Activated T-helper 1 cell treated with anti-CD3 and anti-CD28 coated beads, Interleukin-12 subunit alpha, Interleukin-12 subunit beta, Interleukin-2, Interleukin-4 antibody, amounts not matched to agents 30 ng/mL and 10 ng/mL and 1 ng/mL, durations not matched to agents 14 hours and 24 hours and 36 hours (primary cell): ENCODE results near the gene ANKRD65. TPM values are rescaled to one million over a fixed set of nuclear protein-coding genes. Genes with fewer than 3 reads are reported as not detected.
A peak's percentile ranks its signal among the peaks of the same experiment; 100 is the strongest.
"Not testable (repeated sequence)": the region's sequence is repeated elsewhere in the genome, so short reads cannot be mapped to it uniquely, and the experiment has no call there.

Source experiments
- DNase-seq: peaks from one replicate; pipeline ENCODE4 v3.0.0; 2021; ENCODE audit warnings: low spot score
- H3K27ac Mint-ChIP-seq: one replicate; pipeline ENCODE4 v1.8.0; 2021; ENCODE audit warnings: mild to moderate bottlenecking, mixed read lengths
- H3K27me3 Mint-ChIP-seq: one replicate; pipeline ENCODE4 v1.8.0; 2022; ENCODE audit warnings: mild to moderate bottlenecking, moderate library complexity, mixed read lengths; ENCODE audit not compliant: insufficient read depth
- H3K36me3 Mint-ChIP-seq: one replicate; pipeline ENCODE4 v1.8.0; 2021; ENCODE audit warnings: low read depth, mixed read lengths
- H3K4me1 Mint-ChIP-seq: one replicate; pipeline ENCODE4 v1.8.0; 2021; ENCODE audit warnings: low read depth, mixed read lengths
- H3K4me3 Mint-ChIP-seq: one replicate; pipeline ENCODE4 v1.8.0; 2021; ENCODE audit warnings: mild to moderate bottlenecking, moderate library complexity, mixed read lengths
- H3K9me3 Mint-ChIP-seq: one replicate; pipeline ENCODE4 v1.8.0; 2021; ENCODE audit warnings: mixed read lengths
- intact Hi-C: fragments of 100-400 bp; cut with micrococcal nuclease; formaldehyde crosslinking; loops from one replicate; pipeline ENCODE4 v1.15.1; 2024
- total RNA-seq: library from RNA; stranded (reverse); gene quantifications from 2 replicates; pipeline ENCODE4 v1.2.3, GENCODE V29; 2022

The ANKRD65 gene
- total RNA-seq, 1 donor from 2014 or later: 0.10 TPM

DNA sequence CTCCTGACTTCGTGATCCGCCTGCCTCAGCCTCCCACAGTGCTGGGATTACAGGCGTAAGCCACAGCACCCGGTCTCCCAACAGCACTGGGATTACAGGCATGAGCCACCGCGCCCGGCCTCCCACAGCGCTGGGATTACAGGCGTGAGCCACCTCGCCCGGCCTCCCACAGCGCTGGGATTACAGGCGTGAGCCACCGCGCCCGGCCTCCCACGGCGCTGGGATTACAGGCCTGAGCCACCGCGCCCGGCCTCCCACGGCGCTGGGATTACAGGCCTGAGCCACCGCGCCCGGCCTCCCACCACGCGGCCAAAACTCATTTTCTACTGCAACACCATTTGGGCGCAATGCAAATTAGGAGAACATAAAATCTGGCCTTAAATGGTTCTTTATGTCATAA is 35.7 kb downstream of the ANKRD65 start:
- H3K4me3 Mint-ChIP-seq, H3K9me3 Mint-ChIP-seq, H3K27me3 Mint-ChIP-seq, H3K4me1 Mint-ChIP-seq, intact Hi-C loops, DNase-seq, H3K27ac Mint-ChIP-seq: not testable (repeated sequence)
- H3K36me3 Mint-ChIP-seq: peaks cover 29% of the 10 kb centered on the region

DNA sequence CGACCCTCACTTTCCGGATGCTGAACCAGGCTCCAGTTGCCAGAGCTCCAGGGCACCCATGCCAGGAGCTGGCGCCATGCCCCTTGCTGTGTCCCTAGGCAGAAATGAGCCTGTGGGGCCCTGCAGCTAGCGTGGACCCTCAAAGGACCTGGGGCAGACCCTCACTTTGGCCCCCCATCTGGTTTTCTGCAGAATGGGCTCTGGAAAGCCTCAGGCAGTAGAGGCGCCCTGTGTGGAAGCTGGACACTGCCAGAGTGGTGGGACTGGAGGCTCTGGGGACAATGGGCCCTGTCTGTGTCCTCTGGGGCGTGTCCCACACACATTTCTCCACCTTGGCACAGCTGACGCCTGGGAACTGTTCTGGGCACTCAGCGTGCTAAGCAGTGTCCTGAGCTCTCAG is 39.8 kb downstream of the ANKRD65 start:
- no peak overlapping the region for H3K4me3 Mint-ChIP-seq
- no peaks in the 10 kb centered on the region for H3K27me3 Mint-ChIP-seq
- no peak overlapping the region for H3K27ac Mint-ChIP-seq
- peaks cover under 1% of the 10 kb centered on the region for H3K36me3 Mint-ChIP-seq
- no peaks in the 10 kb centered on the region for H3K4me1 Mint-ChIP-seq
- no peak for DNase-seq
- intact Hi-C loops: no loop called here
- no peaks in the 10 kb centered on the region for H3K9me3 Mint-ChIP-seq

DNA sequence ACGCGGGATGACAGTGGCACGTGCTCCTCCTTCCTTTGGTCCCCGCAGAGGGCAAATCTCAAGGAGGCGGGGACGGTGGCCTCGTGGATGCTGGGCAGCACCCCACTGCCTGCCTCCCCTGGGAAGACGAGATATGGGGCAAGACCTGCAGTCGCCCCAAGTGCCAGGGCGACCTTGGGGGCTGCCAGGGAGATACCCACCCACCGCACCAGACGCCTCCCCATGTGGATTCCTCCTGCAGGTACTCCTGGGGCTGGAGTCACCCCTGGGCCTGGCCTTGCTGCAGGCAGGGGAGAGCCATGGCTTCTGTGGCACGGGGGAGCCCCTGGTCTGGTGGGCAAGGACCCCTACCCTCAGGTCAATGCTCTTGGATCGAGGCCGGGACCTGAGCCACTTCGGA is 40.2 kb downstream of the ANKRD65 start:
- H3K36me3 Mint-ChIP-seq: no peaks in the 10 kb centered on the region
- intact Hi-C loops: no loop called here
- H3K27ac Mint-ChIP-seq: no peak overlapping the region
- H3K27me3 Mint-ChIP-seq: no peaks in the 10 kb centered on the region
- no peak for DNase-seq
- H3K4me3 Mint-ChIP-seq: no peak overlapping the region
- no peaks in the 10 kb centered on the region for H3K9me3 Mint-ChIP-seq
- H3K4me1 Mint-ChIP-seq: no peaks in the 10 kb centered on the region

DNA sequence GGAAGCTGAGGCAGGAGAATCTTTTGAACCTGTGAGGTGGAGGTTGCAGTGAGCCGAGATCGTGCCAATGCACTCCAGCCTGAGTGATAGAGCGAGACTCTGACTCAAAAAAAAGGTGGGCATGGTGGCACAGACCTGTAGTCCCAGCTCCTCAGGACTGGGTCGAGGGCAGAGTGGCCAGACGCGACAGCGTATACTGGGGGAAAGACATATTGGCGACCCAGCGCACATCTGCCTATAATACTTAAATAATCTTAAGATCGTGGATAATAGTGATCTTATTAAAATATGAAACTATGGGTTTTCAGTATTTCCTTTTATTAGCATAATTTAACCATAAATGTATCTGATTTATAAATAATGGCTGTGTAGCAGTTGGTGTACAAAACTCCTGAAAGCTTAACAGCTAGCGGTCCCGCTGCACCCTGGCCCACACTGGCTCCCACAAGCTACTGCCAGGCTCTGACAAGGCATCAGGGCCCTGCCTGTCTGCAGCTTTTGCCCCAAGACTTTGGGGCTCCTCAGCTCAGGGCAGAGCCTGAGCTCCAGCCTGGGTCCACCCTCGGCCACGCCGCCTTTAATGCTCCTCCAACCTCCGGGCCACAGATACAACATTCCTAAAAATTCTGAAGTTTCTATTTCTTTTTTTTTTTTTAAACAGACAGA is 43.4 kb downstream of the ANKRD65 start:
- H3K36me3 Mint-ChIP-seq: peaks cover 6% of the 10 kb centered on the region
- peaks cover 2% of the 10 kb centered on the region for H3K27me3 Mint-ChIP-seq
- DNase-seq: no peak
- intact Hi-C loops: no loop called here
- peaks cover 7% of the 10 kb centered on the region for H3K4me1 Mint-ChIP-seq
- no peak overlapping the region for H3K27ac Mint-ChIP-seq
- H3K9me3 Mint-ChIP-seq: no peaks in the 10 kb centered on the region
- H3K4me3 Mint-ChIP-seq: no peak overlapping the region

DNA sequence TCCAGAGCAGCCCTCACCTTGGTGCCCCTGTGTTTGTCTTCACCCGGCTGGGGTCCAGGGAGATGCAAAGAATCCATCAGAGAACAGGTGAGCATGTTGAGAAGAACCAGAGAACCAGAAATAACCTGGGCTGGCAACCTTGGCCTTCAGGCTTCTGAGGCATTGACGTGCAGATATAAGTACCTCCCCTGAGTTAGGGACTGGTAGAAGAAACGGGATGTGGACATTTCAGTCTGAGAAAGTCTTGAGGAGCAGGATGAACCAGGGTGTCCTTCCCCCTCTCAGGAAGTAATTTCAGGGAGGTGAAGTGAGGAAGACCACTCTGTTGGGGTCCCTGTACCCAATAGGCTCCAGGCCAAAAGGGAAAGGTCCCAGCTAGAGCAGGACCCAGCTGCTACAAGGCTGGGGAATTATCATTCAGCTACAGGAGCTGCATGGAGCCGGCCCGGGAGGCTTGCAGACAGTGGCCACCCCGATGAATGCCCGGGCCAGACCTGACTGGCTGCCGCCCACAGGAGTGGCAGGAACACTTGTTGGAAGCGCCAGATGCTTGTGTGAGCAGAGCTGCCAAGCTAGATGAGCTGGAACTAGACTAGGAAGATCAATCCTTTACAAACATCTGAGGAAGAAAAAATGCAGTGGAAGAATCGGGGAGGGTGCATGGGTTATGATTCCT is 44.4 kb downstream of the ANKRD65 start:
- intact Hi-C loops: no loop called here
- Mint-ChIP-seq H3K4me3 (peak overlapping the region; percentile 43), H3K9me3 (no peaks in the 10 kb centered on the region), H3K4me1 (peaks cover 11% of the 10 kb centered on the region), H3K27ac (peak overlapping the region; percentile 98), H3K27me3 (peaks cover 2% of the 10 kb centered on the region), H3K36me3 (peaks cover 8% of the 10 kb centered on the region)
- no peak for DNase-seq

DNA sequence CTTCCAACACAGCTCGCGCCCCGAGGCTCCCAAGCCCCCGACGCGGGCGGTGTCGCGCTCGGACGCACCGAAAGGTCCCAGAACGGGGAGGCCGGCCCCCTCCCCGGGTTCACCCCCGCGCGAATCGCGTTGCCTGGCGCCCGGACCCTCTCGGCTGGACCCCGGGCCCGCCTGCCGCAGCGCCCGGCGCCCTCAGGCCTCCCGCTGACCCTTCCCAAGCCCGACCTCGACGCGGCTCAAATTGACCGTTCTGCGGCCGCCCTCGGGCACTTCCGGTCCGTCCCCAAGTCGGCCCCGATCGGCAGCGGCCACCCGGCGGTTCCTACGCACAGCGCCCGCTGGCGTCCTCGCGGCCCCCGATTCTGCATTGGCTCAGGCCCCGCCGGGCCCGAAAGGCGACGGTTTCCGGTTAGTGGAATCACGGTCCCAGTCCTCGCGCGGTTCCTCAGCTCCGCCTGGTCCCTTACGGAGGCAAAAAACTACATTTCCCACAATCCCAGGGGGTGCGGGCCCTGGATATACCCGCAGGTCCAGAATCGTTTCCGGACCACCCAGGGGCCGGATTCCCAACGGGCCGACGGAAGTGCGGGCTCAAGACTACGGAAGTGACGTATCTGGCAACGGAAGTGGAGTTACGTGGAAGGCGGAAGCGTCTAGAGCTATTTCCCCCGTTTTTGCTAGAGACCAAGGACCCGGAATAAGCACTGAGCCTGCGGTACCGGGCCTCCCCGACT is 46.0 kb downstream of the ANKRD65 start, which contains the start of gene AURKAIP1:
Gene AURKAIP1 (minus strand): TSS at position 279 of the 734 bp plus-strand sequence. CDS start 451 bp downstream, outside the sequence.
- Mint-ChIP-seq H3K4me1 (peaks cover 11% of the 10 kb centered on the region), H3K27me3 (peaks cover 2% of the 10 kb centered on the region), H3K36me3 (peaks cover 8% of the 10 kb centered on the region), H3K4me3 (peak within 1 kb of the TSS; percentile 93), H3K27ac (peak within 1 kb of the TSS; percentile 98), H3K9me3 (no peaks in the 10 kb centered on the region)
- intact Hi-C loops: loop anchor here (1.0 to 2.0 kb wide), 9 partner anchors 24 to 362 kb away; partner anchors contain the start of genes ATAD3B, CCNL2, CPTP and DVL1
- DNase-seq: peak; percentile 97

DNA sequence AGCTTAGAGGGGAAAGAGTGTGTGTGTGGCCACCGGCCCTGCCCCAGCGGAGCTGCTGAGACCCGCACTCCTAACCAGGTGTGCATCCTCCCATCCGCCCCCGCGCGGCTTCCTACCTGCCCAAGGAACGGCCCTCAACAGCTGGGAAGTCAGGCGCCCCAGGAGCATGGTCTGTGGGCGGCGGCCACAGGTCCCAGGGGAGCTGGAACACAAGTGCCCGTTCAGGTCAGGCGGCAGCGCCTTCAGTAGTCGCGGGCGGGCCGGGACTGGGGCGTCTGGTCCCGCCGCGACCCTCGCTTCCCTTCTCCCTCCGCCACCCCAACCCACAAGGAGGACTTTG is 46.5 kb downstream of the ANKRD65 start:
- Mint-ChIP-seq H3K27me3 (peaks cover 2% of the 10 kb centered on the region), H3K36me3 (peaks cover 8% of the 10 kb centered on the region), H3K4me1 (peaks cover 11% of the 10 kb centered on the region), H3K9me3 (no peaks in the 10 kb centered on the region), H3K4me3 (peak overlapping the region; percentile 93), H3K27ac (peak overlapping the region; percentile 52)
- intact Hi-C loops: loop anchor here (2.0 kb wide), 1 partner anchor 26 kb away; the partner anchor contains the start of gene DVL1
- DNase-seq: no peak

DNA sequence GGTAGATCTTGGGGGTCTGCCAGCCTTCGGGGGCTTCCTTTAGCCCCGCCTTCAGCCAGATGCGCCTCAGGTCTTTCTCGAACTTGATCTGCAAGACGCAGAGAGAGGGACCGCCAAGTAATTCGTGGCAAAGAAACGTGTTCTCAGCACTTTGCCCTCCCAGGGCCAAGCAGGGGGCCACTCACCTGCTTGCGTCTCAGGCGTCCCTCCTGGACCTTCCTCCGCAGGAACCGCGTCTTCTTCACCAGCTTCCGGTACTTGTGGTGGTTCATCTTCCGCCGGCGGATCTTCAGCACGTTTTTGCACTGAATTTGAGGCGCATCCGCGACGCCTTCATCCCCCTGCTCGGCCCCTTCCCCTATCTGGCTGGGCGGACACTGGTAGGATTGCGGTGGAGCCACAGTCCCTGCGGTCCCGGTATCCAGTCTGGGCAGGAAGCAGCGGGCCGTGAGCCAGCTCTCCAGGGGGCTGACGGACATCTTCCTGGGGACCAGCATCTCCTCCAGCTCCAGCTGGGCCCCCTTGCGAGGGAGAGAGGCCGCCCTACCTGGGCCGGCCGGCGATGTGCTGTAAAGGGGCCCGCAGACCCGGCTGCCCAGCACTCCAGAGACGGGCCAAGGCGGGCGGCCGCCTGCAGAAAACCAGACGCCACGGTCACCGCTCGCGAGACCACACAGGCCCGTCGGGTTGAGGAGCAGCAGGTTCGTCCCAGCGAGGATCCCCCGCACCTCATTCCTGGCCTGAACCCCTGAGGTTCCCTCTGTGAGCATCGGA is 47.1 kb downstream of the ANKRD65 start:
- peaks cover 2% of the 10 kb centered on the region for H3K27me3 Mint-ChIP-seq
- no peaks in the 10 kb centered on the region for H3K9me3 Mint-ChIP-seq
- peak overlapping the region; percentile 52 for H3K27ac Mint-ChIP-seq
- intact Hi-C loops: loop anchor here (2.0 kb wide), 1 partner anchor 25 kb away; the partner anchor contains the start of gene DVL1
- H3K4me3 Mint-ChIP-seq: peak overlapping the region; percentile 93
- no peak for DNase-seq
- peaks cover 8% of the 10 kb centered on the region for H3K36me3 Mint-ChIP-seq
- H3K4me1 Mint-ChIP-seq: peaks cover 11% of the 10 kb centered on the region

DNA sequence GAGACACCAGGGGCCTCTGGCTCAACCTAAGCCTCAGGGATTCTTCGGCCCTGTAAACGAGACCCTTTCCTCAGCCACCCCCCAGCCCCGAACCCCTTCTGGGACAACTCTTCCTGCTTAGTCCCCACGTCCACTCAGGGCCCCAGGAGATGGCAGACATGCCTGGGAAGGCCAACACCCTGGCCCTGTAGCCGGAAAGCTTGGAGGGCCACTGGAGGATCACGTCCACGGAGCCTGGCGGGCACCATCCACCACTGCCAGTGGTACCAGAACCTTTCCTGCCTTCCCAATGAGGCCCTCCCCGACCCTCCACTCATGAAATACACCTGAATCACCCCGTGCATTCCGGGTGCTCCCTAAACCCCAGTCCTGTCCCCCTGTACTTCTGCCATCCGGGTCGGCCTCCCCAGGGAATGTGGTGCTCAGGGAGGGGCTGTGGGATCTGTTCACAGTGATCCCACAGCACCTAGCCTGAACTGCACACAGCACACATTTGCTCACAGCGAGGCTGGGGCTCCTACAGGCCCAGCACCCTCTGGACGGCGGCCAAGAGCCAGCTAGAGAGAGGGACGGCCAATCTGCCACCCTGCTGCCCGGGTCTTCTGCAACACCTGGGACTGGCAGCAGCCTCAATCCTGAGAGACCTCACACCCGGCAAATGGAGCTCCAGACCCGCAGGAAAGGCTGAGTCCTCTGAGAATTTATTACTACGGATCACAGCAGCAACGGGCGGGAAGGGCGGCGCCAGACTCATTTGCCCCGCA is 47.8 kb downstream of the ANKRD65 start:
- intact Hi-C loops: no loop called here
- no peak overlapping the region for H3K27ac Mint-ChIP-seq
- peak overlapping the region; percentile 93 for H3K4me3 Mint-ChIP-seq
- no peaks in the 10 kb centered on the region for H3K9me3 Mint-ChIP-seq
- peaks cover 11% of the 10 kb centered on the region for H3K4me1 Mint-ChIP-seq
- H3K27me3 Mint-ChIP-seq: peaks cover 2% of the 10 kb centered on the region
- H3K36me3 Mint-ChIP-seq: peaks cover 8% of the 10 kb centered on the region
- DNase-seq: no peak

DNA sequence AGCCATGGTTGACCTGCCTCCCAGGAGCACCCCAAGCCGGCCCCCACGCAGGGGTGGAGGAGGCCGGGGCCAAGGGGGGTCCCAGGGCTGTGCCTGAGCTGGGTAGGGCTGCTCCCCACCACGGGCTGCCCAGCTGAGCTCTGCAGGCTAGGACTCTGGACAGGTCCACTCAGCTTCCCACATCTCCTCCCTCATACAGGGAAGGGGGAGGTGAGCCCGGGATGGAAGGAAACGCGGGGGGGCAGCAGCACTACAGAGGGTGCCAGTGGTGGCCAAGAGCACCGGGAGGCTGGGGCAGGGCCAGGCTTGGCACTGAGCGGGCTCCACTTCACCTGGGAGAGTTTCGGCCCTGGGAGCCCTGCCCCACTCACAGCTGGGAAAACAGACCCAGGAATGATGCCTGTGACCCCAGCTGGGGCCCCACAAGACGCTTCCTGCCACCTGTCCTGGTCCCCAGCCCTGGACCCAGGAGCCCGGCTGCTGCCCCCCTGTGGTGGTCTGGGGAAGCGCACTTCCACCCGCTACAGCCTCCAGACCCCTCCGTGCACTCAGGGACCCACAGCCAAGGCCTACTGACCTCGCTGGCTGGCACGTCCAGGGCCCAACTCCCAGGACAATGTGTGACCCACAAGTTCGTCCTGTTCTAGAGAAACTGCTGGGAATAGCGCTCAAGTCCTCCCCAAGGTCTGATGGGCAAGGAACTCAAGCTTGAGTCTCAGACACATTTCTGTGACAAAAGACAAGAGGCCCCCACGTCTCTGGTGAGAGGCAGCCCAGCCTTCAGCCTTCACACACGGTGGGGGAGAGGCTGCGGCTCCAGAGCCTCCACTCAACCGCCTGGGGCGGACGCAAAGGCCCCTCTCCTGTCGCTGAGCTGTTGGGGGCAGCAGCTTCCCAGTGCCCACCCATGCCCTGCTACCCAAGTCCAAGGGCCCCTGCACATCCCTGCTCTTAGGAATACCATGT is 49.0 kb downstream of the ANKRD65 start:
- peak; percentile 70 for DNase-seq
- peaks cover 8% of the 10 kb centered on the region for H3K36me3 Mint-ChIP-seq
- H3K4me3 Mint-ChIP-seq: peak overlapping the region; percentile 74
- intact Hi-C loops: loop anchor here (1.0 kb wide), 1 partner anchor 242 kb away; no protein-coding TSS in a partner anchor
- no peaks in the 10 kb centered on the region for H3K9me3 Mint-ChIP-seq
- peaks cover 2% of the 10 kb centered on the region for H3K27me3 Mint-ChIP-seq
- H3K27ac Mint-ChIP-seq: peak overlapping the region; percentile 34
- peaks cover 11% of the 10 kb centered on the region for H3K4me1 Mint-ChIP-seq

DNA sequence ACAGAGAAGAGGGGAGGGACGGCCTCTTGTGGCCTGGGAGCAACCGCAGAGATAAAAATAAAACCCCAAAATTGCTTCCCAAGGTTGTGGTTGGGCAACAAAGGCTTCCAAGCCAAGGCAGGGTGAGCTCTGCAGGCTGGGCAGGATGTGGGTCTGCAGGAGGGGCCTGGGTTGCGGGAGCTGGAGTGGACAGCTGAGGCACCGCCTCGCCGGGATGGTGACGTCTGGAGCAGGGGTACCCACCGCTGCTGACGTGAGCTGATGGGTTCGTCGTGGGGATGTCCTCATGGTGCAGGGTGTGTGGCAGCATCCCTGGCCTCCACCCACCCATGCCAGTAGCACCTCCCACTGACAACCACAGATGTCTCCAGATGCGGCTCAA is 49.7 kb downstream of the ANKRD65 start:
- no peaks in the 10 kb centered on the region for H3K9me3 Mint-ChIP-seq
- intact Hi-C loops: no loop called here
- H3K4me3 Mint-ChIP-seq: peak overlapping the region; percentile 45
- DNase-seq: peak; percentile 68
- no peak overlapping the region for H3K27ac Mint-ChIP-seq
- H3K36me3 Mint-ChIP-seq: peaks cover 8% of the 10 kb centered on the region
- H3K4me1 Mint-ChIP-seq: peaks cover 11% of the 10 kb centered on the region
- peaks cover 2% of the 10 kb centered on the region for H3K27me3 Mint-ChIP-seq
